ENCODE data around the gene PTPN21.

Gene PTPN21

DNA sequence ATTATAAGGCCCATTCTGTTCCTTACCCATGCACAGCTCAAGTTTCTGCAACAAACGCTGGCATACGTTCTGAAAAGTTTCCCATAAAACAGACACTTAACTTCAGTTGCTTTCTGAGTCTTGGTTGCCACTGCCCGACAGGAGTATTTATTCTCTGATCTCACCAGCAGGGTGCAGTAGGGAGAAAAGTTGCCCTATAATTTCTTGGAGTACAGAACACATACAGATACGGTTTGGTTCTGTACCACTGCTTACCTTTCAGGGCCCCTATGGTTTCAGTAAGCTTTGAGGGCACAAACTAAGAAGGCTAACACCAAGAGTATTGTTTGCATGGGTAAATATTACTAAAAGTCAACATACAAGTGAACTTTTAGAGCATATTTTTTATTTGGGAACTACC lies 91.5 kb downstream of the PTPN21 start:
- DNase-seq = no peak

GRCh38 chr14:88454886-88455285 lies 99.9 kb downstream of the PTPN21 start:
- DNase-seq = no peak

GRCh38 chr14:88452231-88452630 lies 102.6 kb downstream of the PTPN21 start:
- DNase-seq = no peak

- DNase-seq = no peak
These were observed 115.7 kb downstream of the PTPN21 start for GRCh38 chr14:88439088-88439487.

DNA sequence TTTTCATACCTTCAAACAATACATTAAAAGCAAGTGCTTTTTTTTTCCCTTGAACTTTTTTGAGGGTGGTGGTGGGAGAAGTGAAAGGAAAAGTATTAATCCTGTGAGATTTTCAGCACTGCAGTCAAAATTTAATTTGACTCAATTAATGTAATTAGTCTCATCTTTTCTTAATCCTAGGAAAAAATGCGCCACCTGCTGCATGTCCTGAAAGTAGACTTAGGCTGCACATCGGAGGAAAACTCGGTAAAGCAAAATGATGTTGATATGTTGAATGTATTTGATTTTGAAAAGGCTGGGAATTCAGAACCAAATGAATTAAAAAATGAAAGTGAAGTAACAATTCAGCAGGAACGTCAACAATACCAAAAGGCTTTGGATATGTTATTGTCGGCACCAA lies 117.1 kb downstream of the PTPN21 start:
- DNase-seq = no peak

DNA sequence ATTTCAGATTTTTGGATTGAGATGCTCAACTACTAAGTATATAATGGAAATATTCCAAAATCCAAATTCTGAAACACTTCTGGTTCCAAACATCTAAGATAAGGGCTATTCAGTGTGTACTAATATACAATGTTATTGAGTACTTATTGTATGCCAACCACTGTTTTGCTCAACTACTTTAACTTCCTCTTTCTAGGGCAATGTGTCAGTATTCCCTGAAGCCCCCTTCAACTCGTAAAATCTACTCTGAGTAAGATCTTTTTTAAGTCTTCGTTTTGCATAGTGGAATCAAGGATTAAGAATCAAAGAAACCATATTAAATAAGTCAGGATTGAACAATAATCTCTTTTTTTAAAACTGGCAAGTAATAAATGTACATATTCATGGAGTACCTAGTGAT lies 123.8 kb downstream of the PTPN21 start:
- DNase-seq = no peak

DNA sequence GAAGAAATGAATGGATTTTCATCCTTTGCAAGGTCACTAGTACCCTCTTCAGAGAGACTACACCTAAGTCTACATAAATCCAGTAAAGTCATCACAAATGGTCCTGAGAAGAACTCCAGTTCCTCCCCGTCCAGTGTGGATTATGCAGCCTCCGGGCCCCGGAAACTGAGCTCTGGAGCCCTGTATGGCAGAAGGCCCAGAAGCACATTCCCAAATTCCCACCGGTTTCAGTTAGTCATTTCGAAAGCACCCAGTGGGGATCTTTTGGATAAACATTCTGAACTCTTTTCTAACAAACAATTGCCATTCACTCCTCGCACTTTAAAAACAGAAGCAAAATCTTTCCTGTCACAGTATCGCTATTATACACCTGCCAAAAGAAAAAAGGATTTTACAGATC lies 128.5 kb downstream of the PTPN21 start:
- no peak for DNase-seq

DNA sequence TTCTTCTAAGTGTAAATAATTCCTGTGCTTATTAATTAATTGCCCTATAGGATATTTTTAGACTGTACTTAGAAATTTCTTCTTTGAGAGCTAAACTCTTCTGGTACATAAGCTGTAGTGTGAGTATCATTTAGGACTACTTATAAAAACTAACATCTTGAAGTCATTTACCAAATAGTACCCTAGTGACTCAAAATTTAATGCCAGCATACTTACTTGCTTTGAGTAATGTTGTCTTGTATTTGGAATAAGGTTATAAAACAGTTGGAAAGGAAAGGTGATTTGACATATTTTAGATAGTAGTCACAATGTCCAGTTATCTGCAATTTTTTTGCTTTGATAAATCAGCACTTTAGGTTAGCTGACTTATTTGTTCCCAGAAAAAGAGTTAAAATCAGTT lies 130.2 kb downstream of the PTPN21 start:
- no peak for DNase-seq

GRCh38 chr14:88422919-88423650 lies 131.7 kb downstream of the PTPN21 start:
- DNase-seq = no peak

DNA sequence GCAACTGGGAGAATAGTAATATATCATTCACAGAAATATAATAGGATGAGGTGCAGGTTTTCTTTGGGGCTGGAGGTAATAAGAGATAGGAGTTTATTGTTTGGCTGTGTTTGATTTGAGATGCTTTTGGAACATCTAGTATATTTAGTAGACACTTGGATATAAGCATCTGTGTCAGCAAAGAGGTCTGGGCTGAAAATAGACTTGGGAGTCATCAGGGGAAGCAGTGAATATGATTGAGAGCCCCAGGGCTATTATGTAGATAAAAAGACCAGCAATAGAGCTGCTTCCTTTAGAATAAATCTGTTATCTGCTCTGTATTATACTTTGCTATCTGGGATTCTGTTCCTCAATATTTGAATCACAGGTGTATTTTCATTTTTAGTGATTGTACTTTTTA lies 132.8 kb downstream of the PTPN21 start:
- DNase-seq = no peak

DNA sequence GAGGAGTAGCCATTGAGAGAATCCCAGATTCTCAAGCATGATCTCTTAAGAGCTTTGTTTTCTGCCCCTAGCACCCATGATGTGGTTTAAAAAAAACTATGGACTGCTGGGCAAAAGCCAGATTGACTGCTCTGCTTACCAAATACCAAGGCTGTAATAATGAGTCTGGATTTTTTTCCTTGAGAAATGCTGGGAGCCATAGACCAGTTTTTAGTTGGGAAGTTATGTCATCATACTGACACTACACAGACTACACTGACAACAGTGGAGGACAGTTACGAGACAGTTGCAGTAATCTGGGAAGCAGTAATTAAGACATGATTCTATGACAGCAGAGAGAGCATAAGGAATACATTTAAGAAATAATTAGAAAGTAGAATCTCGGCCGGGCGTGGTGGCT lies 133.5 kb downstream of the PTPN21 start:
- no peak for DNase-seq

- DNase-seq = no peak
These were observed 134.6 kb downstream of the PTPN21 start for GRCh38 chr14:88420187-88420586.

- DNase-seq = no peak
These were observed 137.2 kb downstream of the PTPN21 start for GRCh38 chr14:88417594-88417993.
